ENCODE measurements around the gene CDK5RAP2.

DNA sequence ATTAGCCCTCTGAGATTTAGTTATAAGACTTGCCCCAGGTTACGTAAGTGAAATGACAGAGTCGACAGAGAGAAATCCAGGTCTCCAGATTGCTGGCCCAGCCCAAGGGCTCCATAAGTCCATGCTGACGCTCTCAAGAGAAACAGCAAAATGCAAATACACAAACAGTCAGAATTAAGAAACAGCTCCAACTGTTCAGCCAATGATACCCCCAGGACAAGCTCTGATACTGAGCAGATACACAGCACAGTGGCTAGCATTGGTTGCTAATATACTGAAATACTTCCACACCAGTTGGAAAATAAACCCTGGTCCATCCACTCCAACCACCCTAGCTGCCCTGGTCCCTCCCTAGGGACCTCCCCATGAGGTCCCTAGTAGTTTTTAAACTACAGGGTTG is 94.2 kb downstream of the CDK5RAP2 start:
- TF ChIP-seq EZH2 (IDR thresholded peaks at IDR 0.05; ENCODE audit: borderline replicate concordance, control insufficient read depth, low read depth, low read length) (no peak), RAD21 (IDR thresholded peaks at IDR 0.05; ENCODE audit: insufficient read depth, low read depth, low read length) (no peak), TAF1 (IDR thresholded peaks at IDR 0.05; ENCODE audit: borderline replicate concordance, low read depth, low read length) (no peak), POLR2A (IDR thresholded peaks at IDR 0.05; ENCODE audit: low read depth, low read length) (no peak), KAT2A (conservative IDR thresholded peaks at IDR 0.05; ENCODE audit: control insufficient read depth, low read depth, low read length) (no peak), EP300 (IDR thresholded peaks at IDR 0.05; ENCODE audit: borderline replicate concordance in 1 of 2, control insufficient read depth in 1 of 2, low read depth in 2 of 2, low read length in 2 of 2) (no peak), SUZ12 (IDR thresholded peaks at IDR 0.05; ENCODE audit: unreplicated experiment) (no peak)
- TF ChIP-seq, protein P1, sequence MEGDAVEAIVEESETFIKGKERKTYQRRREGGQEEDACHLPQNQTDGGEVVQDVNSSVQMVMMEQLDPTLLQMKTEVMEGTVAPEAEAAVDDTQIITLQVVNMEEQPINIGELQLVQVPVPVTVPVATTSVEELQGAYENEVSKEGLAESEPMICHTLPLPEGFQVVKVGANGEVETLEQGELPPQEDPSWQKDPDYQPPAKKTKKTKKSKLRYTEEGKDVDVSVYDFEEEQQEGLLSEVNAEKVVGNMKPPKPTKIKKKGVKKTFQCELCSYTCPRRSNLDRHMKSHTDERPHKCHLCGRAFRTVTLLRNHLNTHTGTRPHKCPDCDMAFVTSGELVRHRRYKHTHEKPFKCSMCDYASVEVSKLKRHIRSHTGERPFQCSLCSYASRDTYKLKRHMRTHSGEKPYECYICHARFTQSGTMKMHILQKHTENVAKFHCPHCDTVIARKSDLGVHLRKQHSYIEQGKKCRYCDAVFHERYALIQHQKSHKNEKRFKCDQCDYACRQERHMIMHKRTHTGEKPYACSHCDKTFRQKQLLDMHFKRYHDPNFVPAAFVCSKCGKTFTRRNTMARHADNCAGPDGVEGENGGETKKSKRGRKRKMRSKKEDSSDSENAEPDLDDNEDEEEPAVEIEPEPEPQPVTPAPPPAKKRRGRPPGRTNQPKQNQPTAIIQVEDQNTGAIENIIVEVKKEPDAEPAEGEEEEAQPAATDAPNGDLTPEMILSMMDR (IDR thresholded peaks at IDR 0.05 in 2 of 3, conservative IDR thresholded peaks at IDR 0.05 in 1 of 3; ENCODE audit: control insufficient read depth in 2 of 3, extremely low read depth in 1 of 3, insufficient read depth in 1 of 3, low read depth in 3 of 3, low read length in 3 of 3): no peak
